ENCODE measurements around the gene UTP4.

UTP4 gene

DNA sequence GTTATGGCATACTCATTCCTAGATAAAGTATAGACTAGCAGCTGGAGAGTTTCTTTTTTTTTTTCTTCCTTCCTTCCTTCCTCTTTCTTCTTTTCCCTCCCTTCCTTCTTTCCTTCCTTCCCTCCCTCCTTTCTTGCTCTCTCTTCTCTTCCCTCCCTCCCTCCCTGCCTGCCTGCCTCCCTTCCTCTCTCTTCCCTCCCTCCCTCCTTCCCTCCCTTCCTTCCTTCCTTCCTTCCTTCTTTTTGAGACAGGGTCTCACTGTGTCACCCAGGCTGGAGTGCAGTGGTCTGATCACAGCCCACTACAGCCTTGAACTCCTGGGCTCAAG lies 47.5 kb downstream of the UTP4 start:
- no peak for DNase-seq

DNA sequence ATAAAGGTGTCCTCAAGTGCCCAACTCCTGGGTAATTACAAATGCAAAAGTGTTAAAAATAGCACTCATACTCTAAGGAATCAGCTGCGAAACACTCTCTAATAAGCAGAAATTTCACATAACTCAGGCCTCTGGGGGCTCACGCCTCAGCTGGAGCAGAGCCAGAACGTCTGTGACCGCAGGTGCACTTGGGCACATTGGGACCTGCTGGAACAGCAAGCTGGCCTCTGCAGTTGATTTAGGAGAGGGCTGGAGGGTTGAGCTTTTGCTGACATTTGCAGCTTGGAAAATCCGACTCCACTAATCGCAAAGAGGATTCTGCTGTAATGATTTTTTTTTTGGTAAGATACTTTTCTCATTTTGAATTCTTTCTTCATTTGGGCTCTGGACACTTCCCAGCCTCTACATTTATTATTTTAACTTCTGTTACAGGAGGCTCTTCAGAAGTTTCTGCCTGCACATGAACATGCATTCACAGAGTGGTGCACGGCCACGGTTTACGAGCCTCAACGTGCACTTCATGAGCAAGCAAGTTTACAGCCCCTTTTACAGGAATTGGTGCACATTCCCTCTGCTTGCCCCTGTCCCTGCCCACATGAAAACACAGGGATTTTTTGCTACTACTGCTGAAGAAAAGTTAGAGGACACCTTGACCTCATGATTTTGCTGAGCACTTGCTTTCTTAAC lies 50.4 kb downstream of the UTP4 start:
- DNase-seq = no peak

DNA sequence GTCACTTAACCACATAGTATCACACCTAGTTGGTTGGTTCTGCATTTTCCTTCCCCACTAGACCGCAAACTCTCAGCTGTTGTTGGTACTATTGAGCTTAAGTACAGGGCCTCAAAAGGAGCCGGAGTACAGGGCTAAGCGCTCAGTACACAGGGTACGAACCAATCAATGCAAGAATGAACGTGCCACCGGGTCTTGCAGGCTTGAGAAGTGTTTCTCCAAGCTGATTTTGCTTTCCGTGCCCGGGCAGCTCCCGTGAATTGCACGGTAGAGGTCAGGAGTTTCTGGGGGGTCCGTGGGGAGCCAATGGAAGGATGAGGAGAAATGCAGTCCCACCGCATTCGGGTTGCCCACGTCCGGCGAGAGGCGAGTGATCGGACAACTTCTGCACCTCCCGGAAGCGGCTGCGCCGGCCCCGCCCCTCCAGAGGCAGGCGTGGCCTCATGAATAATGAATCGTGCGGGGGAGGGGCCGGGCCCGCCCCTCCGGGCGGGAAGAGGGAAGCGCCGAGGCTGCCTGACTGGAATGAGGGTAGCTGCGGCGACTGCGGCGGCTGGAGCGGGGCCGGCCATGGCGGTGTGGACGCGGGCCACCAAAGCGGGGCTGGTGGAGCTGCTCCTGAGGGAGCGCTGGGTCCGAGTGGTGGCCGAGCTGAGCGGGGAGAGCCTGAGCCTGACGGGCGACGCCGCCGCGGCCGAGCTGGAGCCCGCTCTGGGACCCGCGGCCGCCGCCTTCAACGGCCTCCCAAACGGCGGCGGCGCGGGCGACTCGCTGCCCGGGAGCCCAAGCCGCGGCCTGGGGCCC lies 54.4 kb downstream of the UTP4 start, which contains the start of gene SNTB2:
Gene SNTB2, plus strand, starts transcription at position 523 of the 804 bp plus-strand sequence. Its CDS starts 3 bp downstream, at position 526.
- DNase-seq = peak; percentile 92

DNA sequence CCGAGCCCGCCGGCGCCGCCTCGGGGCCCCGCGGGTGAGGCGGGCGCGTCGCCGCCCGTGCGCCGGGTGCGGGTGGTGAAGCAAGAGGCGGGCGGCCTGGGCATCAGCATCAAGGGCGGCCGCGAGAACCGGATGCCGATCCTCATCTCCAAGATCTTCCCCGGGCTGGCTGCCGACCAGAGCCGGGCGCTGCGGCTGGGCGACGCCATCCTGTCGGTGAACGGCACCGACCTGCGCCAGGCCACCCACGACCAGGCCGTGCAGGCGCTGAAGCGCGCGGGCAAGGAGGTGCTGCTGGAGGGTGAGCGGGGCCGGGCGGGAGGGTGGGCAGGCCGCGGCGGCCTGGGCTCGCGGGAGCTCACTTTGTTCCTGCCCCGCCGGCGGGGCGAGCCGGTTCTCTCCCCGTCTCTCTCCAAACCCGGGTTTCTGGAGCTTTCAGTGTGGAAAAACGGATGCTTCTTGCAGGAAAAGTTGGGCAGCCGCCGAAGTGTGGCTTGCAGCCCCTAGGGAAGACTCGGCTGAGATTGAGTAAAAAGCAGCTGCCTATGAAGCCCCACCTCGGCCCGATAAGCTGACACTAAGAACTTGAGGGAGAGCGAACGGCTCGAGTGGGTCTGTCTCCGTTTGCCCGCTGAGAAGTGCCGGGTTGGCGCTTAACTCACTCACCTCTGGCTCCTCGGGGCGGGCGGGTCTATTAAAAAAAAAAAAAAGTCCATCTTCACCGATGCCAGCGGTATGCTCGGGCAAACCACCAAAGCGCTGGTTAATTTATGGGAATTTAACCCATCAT lies 55.2 kb downstream of the UTP4 start:
- DNase-seq = peak; percentile 52

DNA sequence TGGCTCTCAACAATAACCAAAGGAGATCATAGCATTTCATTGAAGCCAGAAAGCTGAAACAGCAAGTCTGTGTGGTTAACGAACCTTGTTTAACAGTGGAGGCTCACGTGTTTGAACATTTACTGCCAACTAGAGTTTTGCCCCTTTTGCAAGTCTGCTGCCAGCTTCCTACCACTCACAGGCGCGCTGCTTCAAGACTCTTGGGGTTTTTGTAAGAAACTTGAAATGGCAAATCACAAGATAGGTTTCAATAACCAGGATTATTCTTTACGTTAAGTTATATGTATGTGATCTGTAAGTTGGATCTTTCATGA lies 55.7 kb downstream of the UTP4 start:
- peak; percentile 38 for DNase-seq

DNA sequence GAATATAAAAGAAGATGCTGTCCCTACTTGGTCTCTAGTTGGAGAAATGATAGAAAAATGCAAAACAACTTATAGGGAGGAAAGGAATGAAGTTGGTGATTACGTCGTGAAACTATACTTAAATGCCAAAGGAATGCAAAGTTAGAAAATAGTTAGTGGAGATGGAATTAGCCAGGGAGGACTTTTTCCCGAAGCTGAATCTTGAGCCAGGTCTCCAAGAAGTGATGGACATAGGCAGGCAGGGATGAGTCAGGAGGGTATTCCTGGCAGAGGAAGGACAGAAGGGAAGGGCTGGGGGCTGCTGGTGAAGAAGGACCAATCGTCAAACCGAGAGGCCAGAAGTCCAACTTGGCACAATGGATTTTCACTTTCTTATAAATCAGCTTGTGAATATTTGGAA lies 56.3 kb downstream of the UTP4 start:
- DNase-seq = no peak

DNA sequence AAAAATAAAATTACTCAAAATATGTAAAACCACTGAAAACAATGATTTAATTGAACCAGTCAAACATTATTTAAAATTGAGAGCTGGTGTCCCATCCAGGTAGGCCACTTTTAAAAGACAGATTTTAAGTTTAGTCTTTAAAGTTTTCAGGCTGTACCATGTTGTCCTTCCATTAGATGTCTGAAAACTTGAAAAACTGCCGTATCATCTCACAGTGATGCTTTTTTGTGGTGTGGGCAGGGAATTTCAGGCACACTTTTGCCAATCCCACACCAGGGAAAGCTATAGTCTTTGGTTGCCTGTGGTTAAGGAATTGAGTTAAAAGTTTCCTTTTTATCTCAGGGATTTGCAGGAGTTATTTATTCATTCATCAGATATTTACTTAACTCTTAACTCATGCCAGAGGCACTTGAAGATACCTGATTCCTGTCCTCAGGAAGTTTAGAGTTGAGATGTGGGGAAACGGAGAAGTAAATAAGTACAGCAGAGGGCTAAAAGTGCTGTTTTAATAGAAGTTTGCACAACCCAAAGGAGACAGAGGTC lies 57.7 kb downstream of the UTP4 start:
- DNase-seq = no peak

DNA sequence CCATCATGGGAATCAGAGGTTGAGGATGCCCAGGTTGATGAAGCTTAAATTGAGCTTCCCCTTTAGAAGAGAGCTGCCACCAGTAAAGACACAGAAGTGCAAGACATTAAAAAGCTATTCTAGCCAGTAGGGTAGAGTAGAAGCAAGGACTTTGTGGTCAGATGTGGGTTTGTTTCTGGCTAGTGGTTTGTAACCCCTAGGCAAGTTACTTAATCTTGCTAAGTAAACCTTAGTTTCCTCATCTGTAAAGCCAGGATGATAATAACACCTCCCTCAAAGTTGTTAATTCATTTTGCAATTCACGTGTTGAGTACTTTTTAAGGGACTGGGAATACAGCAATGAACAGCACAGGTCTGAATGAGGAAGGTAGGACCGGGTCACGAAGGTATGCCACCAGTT lies 58.1 kb downstream of the UTP4 start:
- DNase-seq = peak; percentile 31

DNA sequence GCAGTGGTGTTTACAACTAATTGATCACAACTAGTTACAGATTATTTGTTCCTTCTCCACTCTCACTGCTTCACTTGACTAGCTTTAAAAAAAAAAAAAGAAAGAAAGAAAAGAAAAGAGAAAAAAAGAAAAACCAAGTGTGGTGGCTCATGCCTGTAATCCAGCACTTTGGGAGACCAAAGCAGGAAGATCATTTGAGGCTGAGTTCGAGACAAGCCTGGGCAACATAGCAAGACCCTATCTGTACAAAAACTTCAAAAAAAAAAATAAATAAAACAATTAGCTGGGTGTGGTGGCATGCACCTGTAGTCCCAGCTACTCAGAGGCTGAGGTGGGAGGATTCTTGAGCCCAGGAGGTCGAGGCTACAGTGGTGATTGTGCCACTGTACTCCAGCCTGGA lies 58.7 kb downstream of the UTP4 start:
- DNase-seq = no peak

DNA sequence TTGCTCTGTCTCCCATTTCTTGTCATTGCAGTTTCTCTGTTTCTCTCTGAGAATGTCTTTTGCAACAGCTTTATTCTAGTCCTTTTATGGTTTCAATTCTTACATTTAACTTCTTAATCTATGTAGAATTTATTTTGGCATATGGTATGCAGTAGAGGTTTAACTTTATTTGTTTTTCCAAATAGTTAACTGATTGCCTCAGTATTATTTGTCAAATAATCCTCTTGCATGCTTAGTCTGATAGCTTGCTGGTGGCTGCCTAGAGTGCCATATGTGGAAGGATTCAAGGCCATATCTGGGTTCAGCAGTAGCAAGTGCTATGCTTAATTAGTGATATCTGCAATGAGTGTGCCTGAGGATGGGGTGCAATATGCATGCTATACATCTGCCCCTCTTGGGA lies 61.4 kb downstream of the UTP4 start:
- no peak for DNase-seq

DNA sequence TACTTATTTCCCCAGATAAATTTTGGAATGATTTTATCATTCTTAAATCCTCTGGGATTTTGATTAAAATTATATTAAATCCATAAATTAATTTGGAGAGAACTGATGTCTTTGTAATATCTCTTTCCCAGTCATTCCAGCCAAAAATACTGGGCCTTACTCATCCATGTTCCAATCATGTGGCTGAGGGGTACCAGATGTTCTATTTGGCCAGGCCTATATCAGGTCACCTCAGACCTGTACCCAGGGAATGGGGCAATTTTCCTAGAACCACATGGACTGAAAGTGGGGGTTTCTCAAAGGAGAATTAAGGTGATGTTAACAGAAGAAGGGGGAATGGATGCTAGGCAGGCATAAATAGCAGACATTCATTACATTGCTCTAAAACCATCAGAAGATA lies 62.0 kb downstream of the UTP4 start:
- no peak for DNase-seq

DNA sequence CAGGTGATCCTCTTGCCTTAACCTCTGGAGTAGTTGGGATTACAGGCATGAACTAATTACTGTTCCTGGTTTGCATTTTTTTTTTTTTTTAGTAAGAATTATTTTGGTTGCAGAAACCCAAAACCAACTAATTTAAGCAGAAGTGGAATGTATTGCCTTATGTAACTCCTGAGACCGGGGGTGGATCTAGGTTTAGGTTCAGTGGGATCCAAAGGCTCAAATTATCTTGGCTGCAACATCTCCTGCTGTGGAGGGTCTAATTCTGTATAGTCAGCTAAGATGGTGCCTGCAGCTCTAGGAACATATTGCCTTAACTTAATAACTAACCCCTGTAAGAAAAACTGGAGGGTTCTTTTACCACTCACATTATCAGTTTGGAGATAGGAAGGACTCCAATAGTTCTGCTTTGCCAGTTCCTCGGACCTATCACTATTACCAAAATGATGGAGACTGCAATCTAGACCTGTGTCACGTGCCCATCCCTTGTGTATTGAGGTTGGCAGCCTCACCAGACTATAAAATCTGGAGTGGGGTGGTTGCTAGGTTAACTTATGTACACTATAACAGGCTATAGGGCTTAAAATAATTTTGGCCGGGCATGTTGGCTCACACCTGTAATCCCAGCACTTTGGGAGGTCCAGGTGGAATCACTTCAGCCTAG lies 63.0 kb downstream of the UTP4 start:
- DNase-seq = no peak

DNA sequence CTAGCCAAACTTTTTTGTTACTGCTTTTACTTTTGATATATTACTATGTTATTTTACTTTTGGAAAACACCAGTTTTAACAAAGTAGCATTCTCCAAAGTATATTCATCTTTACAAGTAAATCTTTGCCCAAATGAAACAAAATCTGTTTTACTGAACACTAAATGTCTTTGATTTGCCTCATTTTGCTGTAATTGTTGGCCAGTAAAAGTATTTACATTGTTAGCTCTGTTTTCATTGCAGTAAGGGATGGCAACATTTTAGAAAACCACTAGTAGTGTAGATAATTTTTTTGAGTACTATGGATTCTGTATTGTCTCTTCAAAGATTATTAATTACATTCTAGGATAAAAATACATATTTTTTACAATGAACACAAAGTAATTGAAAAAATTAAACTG lies 65.1 kb downstream of the UTP4 start:
- no peak for DNase-seq

DNA sequence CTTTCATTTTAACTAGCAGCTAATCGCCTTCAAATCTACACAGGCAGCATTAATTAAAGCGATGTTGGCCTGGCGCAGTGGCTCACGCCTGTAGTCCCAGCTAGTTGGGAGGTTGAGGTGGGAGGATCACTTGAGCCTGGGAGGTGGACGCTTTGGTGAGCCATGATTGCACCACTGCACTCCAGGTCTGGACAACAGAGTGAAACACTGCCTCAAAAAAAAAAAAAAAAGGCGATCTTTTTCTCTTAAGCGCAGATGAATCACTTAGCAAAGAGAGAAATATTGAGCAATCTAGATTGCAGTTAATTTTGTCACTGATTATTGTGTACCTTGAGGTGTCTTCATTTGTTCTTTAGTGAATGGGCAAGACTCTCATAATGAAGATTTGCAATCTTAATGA lies 66.9 kb downstream of the UTP4 start:
- no peak for DNase-seq

DNA sequence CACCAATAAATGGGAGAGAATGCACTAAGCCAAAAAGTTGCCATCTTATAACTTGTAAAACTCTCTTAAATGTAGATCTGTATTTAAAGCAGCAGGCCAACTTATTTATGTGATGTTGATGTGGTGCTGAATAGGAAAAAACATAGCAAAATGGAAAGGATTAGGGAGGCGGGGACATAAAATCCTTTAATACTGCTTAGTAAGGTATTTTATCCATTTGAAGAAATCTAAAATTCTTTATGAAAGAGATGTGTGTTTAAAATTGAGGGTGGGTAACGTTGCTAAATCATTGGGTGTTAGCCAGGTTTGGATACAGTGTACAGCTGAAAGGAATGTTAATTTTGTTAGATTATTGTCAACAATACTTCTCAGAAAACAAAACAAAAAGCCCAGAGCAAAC lies 68.8 kb downstream of the UTP4 start:
- DNase-seq = no peak

DNA sequence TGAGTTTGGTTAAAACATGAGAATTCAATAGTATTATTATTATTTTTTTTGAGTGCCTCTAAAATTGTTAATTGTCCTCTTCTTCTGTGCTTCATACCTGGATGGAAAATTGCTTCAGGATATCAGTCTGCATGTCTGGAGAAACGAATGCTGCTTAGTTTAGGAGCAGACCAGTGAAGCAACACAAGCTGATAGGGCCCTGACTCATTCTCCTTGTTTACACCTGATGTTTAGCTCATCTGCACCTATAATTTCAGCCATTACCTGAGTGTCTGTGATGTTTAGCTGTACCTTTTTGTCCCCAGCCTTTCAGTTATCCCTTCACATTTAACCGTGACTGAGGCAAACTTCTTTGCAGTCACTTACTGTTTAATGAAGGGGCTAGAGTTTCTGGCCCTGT lies 69.3 kb downstream of the UTP4 start:
- no peak for DNase-seq

DNA sequence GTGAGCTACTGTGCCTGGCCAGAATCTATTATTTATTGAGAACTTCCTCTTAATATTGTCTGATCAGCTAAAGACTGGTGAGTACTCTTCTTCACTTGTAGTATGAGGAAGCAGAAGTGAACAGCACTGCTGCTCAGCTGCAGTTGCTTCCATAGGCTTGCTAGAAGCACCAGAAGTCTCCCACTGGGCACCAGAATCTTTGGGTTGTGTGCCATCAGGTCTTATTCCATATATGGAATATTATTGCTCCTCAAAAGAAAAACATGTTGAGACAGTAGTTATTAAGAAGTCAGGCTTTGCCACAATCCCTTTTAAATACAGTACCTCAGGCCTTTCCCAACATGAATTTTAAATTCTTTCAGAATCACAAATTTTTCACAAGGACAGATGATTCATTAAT lies 71.7 kb downstream of the UTP4 start:
- no peak for DNase-seq

DNA sequence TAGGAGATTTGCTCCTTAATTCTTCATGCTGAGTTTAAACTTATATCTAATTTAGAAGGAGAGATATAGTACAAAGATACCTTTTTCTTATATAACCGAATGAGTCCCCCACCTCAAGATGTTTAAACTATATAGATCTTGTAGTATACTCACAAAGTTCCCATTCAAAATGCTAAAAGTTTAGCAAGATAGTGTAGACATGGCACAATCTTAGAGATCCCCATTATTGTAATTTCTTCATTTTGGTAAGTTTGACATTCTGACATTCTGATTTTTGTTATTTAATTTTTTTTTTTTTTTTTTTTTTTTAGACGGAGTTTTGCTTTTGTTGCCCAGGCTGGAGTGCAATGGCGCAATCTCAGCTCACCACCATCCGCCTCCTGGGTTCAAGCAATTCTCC lies 77.3 kb downstream of the UTP4 start:
- DNase-seq = no peak

DNA sequence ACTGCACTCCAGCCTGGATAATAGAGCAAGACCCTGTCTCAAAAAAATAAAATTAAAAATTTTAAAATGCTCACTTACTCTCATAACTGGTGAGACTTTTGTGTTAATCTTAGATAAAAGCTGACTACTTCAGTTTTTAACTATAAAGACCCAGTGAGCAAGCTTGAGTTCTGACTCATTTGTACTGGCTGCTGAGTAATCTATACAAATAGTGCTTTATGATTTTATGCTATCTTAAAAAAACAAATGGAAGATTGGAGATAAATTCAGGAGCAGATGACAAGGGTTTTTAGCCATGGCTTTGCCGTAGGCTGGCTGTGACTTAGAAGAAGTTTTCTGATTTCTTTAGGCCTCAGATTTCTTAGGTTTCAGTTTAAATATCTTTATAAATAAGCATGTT lies 85.0 kb downstream of the UTP4 start:
- peak; percentile 18 for DNase-seq

Data from activated CD4-positive, alpha-beta T cell treated with anti-CD3 and anti-CD28 coated beads, Interleukin-10, Interleukin-2, amounts not matched to agents 100 ng/mL and 50 ng/mL, durations not matched to agents 16 hours and 8 hours (primary cell).